HG03442 (cell line): Measurements from ENCODE around the gene RPTOR.

Source experiments
- ATAC-seq: cut with Tn5 transposase; IDR thresholded peaks from one replicate; pipeline ENCODE4 v1.9.1; 2021; ENCODE audit warnings: mild to moderate bottlenecking, moderate library complexity; ENCODE audit not compliant: unreplicated experiment

RPTOR gene

DNA sequence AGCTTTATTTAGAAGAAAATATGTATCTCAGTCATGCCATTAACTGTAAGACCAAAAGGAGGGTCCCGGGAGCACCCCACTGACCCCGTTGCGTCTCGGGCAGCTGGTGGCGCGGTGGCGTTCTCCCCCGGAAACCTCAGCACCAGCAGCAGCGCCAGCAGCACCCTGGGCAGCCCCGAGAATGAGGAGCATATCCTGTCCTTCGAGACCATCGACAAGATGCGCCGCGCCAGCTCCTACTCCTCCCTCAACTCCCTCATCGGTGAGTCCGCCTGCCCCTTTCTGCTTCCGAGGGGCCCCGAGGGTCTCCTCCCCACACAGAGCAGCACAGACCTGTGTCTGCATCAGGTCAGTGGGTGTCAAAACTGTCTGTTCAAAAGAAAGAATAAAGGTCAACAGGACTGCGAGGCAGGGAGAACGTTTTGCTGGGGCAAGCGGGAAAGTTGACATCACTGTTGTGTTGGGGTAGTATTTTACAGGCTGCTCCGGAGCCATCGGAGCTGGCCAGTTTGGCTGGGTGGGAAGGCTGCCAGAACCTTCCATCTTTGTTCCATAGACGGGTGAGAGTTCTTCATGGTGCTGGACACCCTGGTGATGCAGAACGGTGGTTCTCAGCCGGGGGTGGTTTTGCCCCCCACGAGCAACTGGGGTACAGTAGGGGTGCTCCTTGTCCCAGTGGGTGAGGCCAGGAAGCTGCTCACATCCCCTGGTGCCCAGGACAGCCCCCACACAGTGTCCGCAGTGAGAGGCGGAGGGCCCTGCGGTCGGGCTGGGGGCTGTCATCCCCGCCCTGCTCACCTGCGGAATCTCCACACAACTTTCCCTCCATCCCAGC, 349.2 kb downstream of the RPTOR start:
- no peak for ATAC-seq

DNA sequence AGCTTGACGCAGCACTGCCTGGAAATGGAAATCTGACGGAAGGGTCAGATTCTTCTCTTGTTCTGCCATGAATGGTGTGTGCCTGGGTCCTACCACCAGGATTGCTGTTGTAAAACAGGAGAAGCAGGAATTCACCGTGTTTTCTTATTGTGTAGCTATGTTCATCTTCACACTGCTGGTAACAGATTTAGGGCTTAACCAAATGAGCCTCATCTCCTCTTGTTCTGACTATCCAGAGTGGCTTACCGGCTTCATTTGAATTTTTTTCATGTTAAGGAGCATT, 349.7 kb downstream of the RPTOR start:
- ATAC-seq, result no peak

DNA sequence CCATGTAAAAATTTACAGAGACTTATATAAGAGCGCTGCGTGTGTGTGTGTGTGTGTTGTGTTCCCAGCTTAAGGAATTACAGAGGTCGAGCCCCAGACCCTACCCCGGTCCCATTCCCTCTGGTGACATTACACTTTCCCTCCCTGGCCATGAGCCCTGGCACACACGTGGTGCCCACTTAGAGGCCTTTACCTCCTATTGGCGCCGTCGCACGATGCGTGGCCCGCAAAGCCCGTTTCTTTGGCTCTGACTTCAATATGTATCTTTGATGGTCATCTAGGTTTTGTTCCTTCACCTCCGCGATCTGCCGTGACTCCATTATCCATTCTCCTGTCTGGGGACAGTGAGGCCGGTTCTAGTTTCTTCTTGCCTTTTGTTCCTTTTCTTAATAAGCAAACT, 350.1 kb downstream of the RPTOR start:
- ATAC-seq, result no peak

DNA sequence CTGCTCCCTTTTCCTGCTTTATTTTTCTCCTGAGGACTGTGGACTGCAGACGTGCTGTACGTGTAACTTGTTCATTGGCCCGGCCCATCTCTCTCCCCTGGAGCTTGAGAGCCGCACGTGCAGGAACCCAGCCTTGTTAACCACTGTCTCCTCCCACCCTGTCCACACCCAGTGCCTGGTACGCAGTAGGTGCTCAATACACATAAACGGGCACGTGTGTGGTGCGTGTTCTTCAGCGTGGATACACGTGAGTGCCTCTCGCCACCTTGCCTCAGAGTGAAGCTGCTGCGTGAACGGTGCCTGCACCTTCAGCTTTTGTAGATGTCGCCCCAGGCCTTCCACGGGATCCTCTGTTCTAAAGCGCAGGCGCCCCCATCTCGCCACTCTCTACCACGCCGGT, 350.7 kb downstream of the RPTOR start:
- no peak for ATAC-seq

DNA sequence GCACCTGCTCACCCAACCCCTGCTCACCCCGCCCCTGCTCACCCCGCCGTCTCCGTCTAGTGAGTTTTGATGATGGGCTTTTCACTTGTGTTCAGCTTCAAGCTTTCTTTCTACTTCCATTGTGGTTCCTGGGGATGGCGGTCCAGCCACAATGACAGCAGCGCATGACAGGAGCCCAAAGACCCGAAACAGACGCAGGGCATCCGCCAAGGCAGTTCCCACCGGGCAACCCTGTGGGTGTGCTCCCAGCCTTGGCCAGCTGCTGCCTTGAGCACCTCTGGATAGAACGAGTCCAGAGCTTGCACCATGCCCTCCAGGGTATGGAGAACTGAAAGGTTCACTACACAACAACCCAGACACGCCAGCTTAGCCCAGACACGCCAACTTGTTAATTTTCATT, 354.1 kb downstream of the RPTOR start:
- no peak for ATAC-seq

GRCh38 chr17:80899402-80900268, 355.0 kb downstream of the RPTOR start:
- ATAC-seq, result no peak

GRCh38 chr17:80901319-80901718, 356.7 kb downstream of the RPTOR start:
- no peak for ATAC-seq

- ATAC-seq, result no peak
Measured at GRCh38 chr17:80902197-80902962, 357.7 kb downstream of the RPTOR start.

DNA sequence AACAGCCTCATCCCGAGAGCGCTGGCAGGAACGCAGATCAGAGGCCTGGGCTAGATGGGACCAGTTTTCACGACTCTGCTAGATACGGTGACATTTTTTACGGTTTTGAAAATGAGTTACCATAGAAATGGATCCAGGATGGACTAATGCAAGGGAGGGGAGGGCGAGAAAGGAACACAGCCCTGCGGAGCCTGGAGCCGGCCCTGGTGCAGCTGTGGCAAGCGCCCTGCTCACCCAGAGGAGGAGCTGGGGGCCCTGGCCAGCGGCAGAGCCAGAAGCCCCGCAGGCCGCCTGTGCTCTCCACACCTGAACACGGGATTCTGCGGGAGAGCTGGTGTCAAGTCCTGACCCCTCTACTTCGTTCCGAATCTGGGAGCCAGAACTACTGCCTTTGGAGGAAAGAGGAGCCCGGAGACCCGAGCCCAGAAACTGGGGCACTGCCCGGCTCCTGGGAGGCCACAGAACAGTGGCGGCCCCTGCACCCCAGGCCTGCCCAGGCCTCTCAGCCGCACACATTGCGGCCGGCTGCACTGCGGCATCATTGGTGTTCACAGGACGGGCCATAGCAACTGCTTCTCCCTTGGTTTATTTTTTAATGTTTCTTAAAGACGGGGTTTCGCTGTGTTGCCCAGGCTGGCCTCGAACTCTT, 358.4 kb downstream of the RPTOR start:
- no peak for ATAC-seq

DNA sequence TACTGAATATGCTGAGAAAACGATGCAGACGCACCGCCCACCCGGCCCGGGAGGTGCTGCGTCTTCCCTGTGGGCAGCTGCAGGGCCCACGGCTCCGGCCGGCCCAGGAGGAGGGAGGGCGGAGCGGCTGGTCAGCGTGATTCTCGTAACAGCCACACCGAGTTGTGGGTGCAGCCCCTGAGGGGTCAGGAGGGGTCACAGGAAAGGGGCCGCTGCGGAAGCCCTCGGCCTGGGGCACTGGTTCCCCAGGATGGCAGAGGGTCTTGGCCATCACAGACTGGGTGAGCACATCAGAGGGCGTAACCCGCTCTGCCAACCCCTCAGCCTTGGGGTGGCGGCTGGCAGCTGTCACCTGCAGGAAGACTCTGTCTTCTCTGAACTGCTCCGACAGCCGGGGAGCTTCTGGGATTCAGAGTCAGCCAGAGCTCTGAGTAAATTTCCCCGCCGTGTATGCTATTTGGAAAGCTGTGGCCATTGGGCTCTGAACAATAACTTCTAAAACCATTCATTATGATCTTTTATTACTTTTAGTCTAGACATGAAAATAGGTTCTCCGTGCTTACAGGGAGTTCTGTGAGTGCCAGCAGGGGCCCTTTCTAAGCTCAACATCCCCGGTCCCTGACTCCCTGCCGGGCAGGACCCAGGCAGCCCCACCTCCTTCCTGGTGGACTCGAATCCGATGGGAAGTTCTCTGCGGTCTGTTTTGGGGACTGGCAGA, 359.6 kb downstream of the RPTOR start:
- no peak for ATAC-seq

- ATAC-seq, result no peak
Measured at GRCh38 chr17:80905586-80906230, 361.1 kb downstream of the RPTOR start.

DNA sequence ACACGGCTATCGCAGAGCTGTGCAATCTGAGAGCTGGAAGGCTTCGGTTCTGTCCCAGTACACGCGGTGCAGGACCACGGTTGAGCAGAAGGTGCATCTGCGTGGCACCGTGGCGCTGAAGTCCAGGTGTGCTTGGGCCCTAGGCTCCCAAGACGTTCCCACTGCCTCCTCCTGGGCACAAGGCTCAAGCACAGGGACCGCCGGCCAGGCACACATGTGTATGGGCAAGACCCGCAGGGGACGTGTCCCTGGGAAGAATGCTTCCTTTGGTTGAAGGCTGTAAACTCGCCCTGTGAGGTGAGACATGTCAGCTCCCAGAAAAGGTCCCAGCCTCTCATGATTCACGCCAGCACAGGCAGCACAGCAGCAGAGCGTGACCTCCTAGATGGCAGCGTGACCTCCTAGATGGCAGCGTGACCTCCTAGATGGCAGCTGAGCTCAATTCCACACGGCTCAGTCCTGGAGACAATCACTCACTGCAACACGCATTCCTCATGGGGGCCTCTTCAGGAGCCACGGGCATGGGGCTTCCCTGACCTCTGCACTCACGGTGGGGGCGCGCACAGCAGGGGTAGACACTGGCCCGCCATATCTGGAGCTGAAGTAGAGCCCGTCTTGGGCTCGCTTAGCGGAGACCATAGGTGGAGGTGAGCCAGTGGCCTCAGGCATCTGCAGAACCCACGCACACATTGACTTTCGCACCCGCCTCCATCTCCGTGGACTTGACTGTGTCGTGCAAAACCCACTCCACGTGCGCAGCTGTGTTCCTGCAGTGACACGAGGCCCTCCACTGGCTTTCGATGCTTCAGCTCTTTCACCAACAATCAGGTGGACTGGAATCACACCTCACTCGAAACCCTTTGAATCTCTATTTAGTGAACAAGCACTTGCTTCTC, 362.0 kb downstream of the RPTOR start:
- no peak for ATAC-seq

GRCh38 chr17:80907281-80907680, 362.6 kb downstream of the RPTOR start:
- ATAC-seq, result no peak

DNA sequence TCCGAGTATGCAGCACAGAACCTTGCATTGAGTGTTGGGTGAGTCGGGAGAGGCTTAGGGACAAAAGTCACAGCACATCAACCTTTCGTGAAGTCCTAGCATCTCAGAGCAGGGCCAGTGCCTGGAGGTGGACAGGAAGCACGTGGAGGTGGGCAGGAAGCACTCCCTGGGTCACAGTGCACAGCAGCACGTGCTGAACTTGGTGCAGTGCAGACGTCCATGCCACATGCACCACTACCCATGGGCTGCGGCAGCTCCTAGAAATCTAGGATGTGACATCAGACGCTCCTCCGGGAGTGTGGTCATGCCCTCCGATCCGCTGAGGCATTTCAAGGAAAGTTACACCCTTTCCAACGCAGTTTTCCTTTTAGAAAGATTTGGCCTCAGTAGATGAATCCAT, 363.6 kb downstream of the RPTOR start:
- ATAC-seq, result no peak

DNA sequence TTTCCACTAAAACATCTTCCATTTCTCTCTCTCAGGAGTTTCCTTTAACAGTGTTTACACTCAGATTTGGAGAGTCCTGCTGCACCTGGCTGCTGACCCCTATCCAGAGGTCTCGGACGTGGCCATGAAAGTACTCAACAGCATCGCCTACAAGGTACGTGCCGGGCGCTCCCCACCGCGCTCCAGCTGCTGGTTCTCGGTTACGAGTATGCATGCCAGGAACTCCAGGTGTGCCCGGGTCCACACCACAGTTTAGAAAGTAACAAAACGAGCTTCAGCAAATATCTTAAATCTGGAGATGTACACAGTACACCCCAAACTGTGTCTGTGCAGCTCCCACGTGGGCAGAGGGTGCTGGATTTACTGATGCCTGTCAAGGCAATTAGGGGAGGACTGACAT, 364.1 kb downstream of the RPTOR start:
- ATAC-seq, result no peak

DNA sequence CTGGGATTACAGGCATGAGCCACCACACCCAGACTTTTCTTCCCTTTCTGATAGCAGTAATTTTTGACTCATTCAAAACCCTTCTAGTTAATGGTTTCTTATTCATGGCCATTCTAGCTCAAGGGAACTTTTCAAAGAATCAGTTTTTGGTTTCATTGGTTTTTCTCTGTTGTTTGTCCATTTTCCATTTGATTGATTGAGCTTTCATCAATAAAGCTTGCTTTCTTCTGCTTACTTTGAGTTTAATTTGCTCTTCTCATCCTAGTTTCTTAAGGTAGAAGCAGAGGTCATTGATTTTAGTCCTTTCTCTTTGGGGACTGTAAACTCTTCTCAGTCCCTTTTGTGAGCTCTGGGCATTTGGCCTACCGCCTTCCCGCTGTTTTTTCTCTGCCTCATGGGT, 365.0 kb downstream of the RPTOR start:
- no peak for ATAC-seq

- no peak for ATAC-seq
Measured at GRCh38 chr17:80910043-80910442, 365.4 kb downstream of the RPTOR start.

- ATAC-seq, result no peak
Measured at GRCh38 chr17:80912476-80912875, 367.8 kb downstream of the RPTOR start.
